NCI-H2081 (cell line): ENCODE measurements around the gene SHISA6.

ENCODE experiments used
- DNase-seq, 2 experiments: peaks; one replicate each; lab custom pipeline; 2025; lab: John Stamatoyannopoulos, UW

Gene SHISA6

GRCh38 chr17:11539637-11540036 lies 298.6 kb downstream of the SHISA6 start:
- no peak for DNase-seq

GRCh38 chr17:11545002-11545401 lies 304.0 kb downstream of the SHISA6 start:
- DNase-seq = no peak

GRCh38 chr17:11545696-11546095 lies 304.7 kb downstream of the SHISA6 start:
- DNase-seq = no peak

- DNase-seq = no peak
Observed at GRCh38 chr17:11547853-11548252, 306.8 kb downstream of the SHISA6 start.

- no peak for DNase-seq
Observed at GRCh38 chr17:11548398-11548797, 307.4 kb downstream of the SHISA6 start.

- no peak for DNase-seq
Observed at GRCh38 chr17:11550431-11550830, 309.4 kb downstream of the SHISA6 start.

GRCh38 chr17:11551442-11551841 lies 310.4 kb downstream of the SHISA6 start:
- DNase-seq = no peak

GRCh38 chr17:11553135-11553534 lies 312.1 kb downstream of the SHISA6 start:
- no peak for DNase-seq

GRCh38 chr17:11554042-11554441 lies 313.0 kb downstream of the SHISA6 start:
- no peak for DNase-seq

GRCh38 chr17:11554542-11554941 lies 313.5 kb downstream of the SHISA6 start:
- DNase-seq = no peak

- no peak for DNase-seq
Observed at GRCh38 chr17:11555530-11555929, 314.5 kb downstream of the SHISA6 start.

GRCh38 chr17:11557727-11558452 lies 316.9 kb downstream of the SHISA6 start:
- no peak for DNase-seq

- no peak for DNase-seq
Observed at GRCh38 chr17:11558681-11559234, 317.7 kb downstream of the SHISA6 start.

- no peak for DNase-seq
Observed at GRCh38 chr17:11559601-11560000, 318.6 kb downstream of the SHISA6 start.

- no peak for DNase-seq
Observed at GRCh38 chr17:11561281-11561680, 320.3 kb downstream of the SHISA6 start.

- DNase-seq = no peak
Observed at GRCh38 chr17:11561702-11562101, 320.7 kb downstream of the SHISA6 start.

- DNase-seq = no peak
Observed at GRCh38 chr17:11564589-11565380, 323.8 kb downstream of the SHISA6 start.

- DNase-seq = no peak
Observed at GRCh38 chr17:11565591-11565990, 324.6 kb downstream of the SHISA6 start.

- no peak for DNase-seq
Observed at GRCh38 chr17:11578998-11579397, 338.0 kb downstream of the SHISA6 start.

- no peak for DNase-seq
Observed at GRCh38 chr17:11580677-11581076, 339.7 kb downstream of the SHISA6 start.

- no peak for DNase-seq
Observed at GRCh38 chr17:11582217-11582616, 341.2 kb downstream of the SHISA6 start.

- no peak for DNase-seq
Observed at GRCh38 chr17:11583306-11583992, 342.4 kb downstream of the SHISA6 start.

- no peak for DNase-seq
Observed at GRCh38 chr17:11589716-11590115, 348.7 kb downstream of the SHISA6 start.
